ENCODE measurements around the gene LDLRAD4.

LDLRAD4 gene

DNA sequence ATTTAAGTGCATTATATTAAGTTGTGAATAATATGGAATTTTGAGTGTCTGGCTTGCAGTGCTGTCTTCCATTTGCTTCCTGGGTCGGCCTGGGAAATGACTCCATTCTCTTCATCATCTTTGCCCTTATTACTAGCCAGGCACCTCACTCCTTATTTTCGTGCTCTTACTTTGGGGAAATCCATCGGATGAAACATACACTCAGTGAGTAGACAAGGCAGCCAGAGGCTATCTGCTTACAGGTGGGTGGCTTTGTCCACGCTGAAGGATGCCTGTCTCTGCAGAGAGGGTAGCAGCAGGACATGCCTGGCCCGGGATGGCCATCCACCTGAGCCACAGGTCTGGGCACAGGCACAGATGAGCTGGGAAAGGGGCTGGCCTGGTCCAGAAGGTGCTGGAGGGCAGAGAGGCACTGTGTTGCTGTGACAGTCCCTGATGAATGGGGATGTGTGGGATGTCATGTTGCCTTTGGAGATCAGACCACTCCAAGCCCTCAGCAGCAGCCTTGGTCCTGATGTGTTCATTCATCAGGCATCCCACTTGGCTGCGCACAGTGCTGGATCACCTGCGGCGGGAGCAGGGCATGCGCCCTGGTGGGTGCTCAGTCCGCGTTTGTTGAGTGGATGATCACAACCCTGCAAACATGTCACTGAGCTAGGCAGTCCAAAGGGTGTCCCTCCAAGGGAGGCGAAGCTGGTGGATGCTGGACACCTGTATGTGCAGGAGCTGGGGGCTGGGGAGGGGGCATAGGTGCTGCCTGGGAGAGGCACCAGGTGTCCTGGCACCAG lies 236.0 kb downstream of the LDLRAD4 start:
- no peak for DNase-seq (ENCODE audit: low read depth, low spot score)
- H3K27ac ChIP-seq (ENCODE audit: low read length), result no peak overlapping the region
- no peaks in the 10 kb centered on the region for H3K27me3 ChIP-seq (ENCODE audit: control insufficient read depth, insufficient read depth, low read length)
- H3K9me3 ChIP-seq (ENCODE audit: control insufficient read depth, insufficient read depth, low read length), result no peaks in the 10 kb centered on the region
- no CpG with 5 or more reads among the region's 12 CpGs for WGBS (ENCODE audit: insufficient coverage, insufficient read length)
- H3K4me3 ChIP-seq (ENCODE audit: low read length), result no peak overlapping the region
- peaks cover 12% of the 10 kb centered on the region; the same call in 1 of the 2 replicates for H3K4me1 ChIP-seq (ENCODE audit: control insufficient read depth, insufficient read depth, low read length)
- no peaks in the 10 kb centered on the region for H3K36me3 ChIP-seq (ENCODE audit: control insufficient read depth, insufficient read depth, low read length)

GRCh38 chr18:13455471-13455870 lies 236.9 kb downstream of the LDLRAD4 start:
- no peak for DNase-seq (ENCODE audit: low read depth, low spot score)
- Histone ChIP-seq H3K27ac (ENCODE audit: low read length) (no peak overlapping the region), H3K4me3 (ENCODE audit: low read length) (no peak overlapping the region), H3K9me3 (ENCODE audit: control insufficient read depth, insufficient read depth, low read length) (no peaks in the 10 kb centered on the region), H3K4me1 (ENCODE audit: control insufficient read depth, insufficient read depth, low read length) (peaks cover 12% of the 10 kb centered on the region; the same call in 1 of the 2 replicates), H3K36me3 (ENCODE audit: control insufficient read depth, insufficient read depth, low read length) (no peaks in the 10 kb centered on the region), H3K27me3 (ENCODE audit: control insufficient read depth, insufficient read depth, low read length) (no peaks in the 10 kb centered on the region)
- WGBS (ENCODE audit: insufficient coverage, insufficient read length), result no CpG with 5 or more reads among the region's 6 CpGs

GRCh38 chr18:13455960-13456481 lies 237.5 kb downstream of the LDLRAD4 start:
- no CpG with 5 or more reads among the region's 19 CpGs for WGBS (ENCODE audit: insufficient coverage, insufficient read length)
- DNase-seq (ENCODE audit: low read depth, low spot score), result no peak

GRCh38 chr18:13456736-13457271 lies 238.2 kb downstream of the LDLRAD4 start:
- Histone ChIP-seq H3K9me3 (ENCODE audit: control insufficient read depth, insufficient read depth, low read length) (no peaks in the 10 kb centered on the region), H3K4me1 (ENCODE audit: control insufficient read depth, insufficient read depth, low read length) (peaks cover 10% of the 10 kb centered on the region; the same call in 1 of the 2 replicates), H3K36me3 (ENCODE audit: control insufficient read depth, insufficient read depth, low read length) (no peaks in the 10 kb centered on the region), H3K27me3 (ENCODE audit: control insufficient read depth, insufficient read depth, low read length) (no peaks in the 10 kb centered on the region), H3K4me3 (ENCODE audit: low read length) (no peak overlapping the region), H3K27ac (ENCODE audit: low read length) (no peak overlapping the region)
- no peak for DNase-seq (ENCODE audit: low read depth, low spot score)
- no CpG with 5 or more reads among the region's 3 CpGs for WGBS (ENCODE audit: insufficient coverage, insufficient read length)

More at GRCh38 chr18:13455960-13456481, 237.5 kb downstream of the LDLRAD4 start:
- Histone ChIP-seq H3K27me3 (ENCODE audit: control insufficient read depth, insufficient read depth, low read length) (no peaks in the 10 kb centered on the region), H3K4me3 (ENCODE audit: low read length) (no peak overlapping the region), H3K27ac (ENCODE audit: low read length) (no peak overlapping the region), H3K9me3 (ENCODE audit: control insufficient read depth, insufficient read depth, low read length) (no peaks in the 10 kb centered on the region), H3K4me1 (ENCODE audit: control insufficient read depth, insufficient read depth, low read length) (peaks cover 12% of the 10 kb centered on the region; the same call in 1 of the 2 replicates), H3K36me3 (ENCODE audit: control insufficient read depth, insufficient read depth, low read length) (no peaks in the 10 kb centered on the region)

DNA sequence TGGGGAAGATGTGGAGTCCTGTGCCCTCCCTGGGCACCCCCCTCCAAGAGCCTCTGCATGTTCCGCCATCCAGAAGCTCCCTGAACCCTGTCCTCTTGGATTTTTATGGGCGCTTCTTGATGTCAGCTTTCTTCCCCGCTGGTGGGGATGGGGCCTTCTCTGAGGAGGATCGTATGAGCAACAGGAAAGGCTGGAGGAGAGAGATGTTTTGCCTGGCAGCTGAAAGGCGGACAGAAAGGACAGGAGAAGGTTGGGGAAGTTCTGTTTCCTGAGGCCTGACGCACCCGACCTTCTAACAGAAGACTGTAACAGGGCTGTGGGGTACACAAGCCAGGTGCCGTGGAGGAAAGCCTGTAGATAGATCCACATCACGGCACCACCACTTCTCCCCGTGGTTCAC lies 238.8 kb downstream of the LDLRAD4 start:
- WGBS (ENCODE audit: insufficient coverage, insufficient read length), result no CpG with 5 or more reads among the region's 10 CpGs
- Histone ChIP-seq H3K36me3 (ENCODE audit: control insufficient read depth, insufficient read depth, low read length) (no peaks in the 10 kb centered on the region), H3K4me1 (ENCODE audit: control insufficient read depth, insufficient read depth, low read length) (peaks cover 6% of the 10 kb centered on the region; the same call in 1 of the 2 replicates), H3K4me3 (ENCODE audit: low read length) (no peak overlapping the region), H3K27me3 (ENCODE audit: control insufficient read depth, insufficient read depth, low read length) (no peaks in the 10 kb centered on the region), H3K9me3 (ENCODE audit: control insufficient read depth, insufficient read depth, low read length) (no peaks in the 10 kb centered on the region), H3K27ac (ENCODE audit: low read length) (no peak overlapping the region)
- no peak for DNase-seq (ENCODE audit: low read depth, low spot score)

- WGBS (ENCODE audit: insufficient coverage, insufficient read length), result no CpG with 5 or more reads among the region's 12 CpGs
- Histone ChIP-seq H3K4me1 (ENCODE audit: control insufficient read depth, insufficient read depth, low read length) (no peaks in the 10 kb centered on the region), H3K27ac (ENCODE audit: low read length) (no peak overlapping the region)
Measured at GRCh38 chr18:13460946-13461345, 242.4 kb downstream of the LDLRAD4 start.

DNA sequence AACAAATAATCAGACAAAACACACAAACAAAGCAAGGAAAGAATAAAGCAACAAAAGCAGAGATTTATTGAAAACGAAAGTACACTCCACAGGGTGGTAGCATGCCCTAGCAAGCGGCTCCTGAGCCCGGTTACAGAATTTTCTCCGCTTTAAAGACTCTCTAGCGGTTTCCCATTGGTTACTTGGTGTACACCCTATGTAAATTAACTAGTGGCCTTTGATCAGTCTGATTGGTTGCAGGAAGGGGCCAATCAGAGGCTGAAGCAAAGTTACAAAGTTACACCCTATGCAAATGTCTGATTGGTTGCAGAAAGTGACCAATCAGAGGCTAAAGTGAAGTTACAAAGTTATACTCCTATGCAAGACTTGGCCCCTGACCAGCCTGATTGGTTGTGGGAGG lies 242.9 kb downstream of the LDLRAD4 start:
- Histone ChIP-seq H3K36me3 (ENCODE audit: control insufficient read depth, insufficient read depth, low read length) (no peaks in the 10 kb centered on the region), H3K27me3 (ENCODE audit: control insufficient read depth, insufficient read depth, low read length) (no peaks in the 10 kb centered on the region), H3K4me1 (ENCODE audit: control insufficient read depth, insufficient read depth, low read length) (no peaks in the 10 kb centered on the region), H3K9me3 (ENCODE audit: control insufficient read depth, insufficient read depth, low read length) (no peaks in the 10 kb centered on the region), H3K4me3 (ENCODE audit: low read length) (no peak overlapping the region), H3K27ac (ENCODE audit: low read length) (no peak overlapping the region)
- no CpG with 5 or more reads among the region's 5 CpGs for WGBS (ENCODE audit: insufficient coverage, insufficient read length)
- no peak for DNase-seq (ENCODE audit: low read depth, low spot score)

More at GRCh38 chr18:13460946-13461345, 242.4 kb downstream of the LDLRAD4 start:
- DNase-seq (ENCODE audit: low read depth, low spot score), result no peak
- Histone ChIP-seq H3K9me3 (ENCODE audit: control insufficient read depth, insufficient read depth, low read length) (no peaks in the 10 kb centered on the region), H3K27me3 (ENCODE audit: control insufficient read depth, insufficient read depth, low read length) (no peaks in the 10 kb centered on the region), H3K36me3 (ENCODE audit: control insufficient read depth, insufficient read depth, low read length) (no peaks in the 10 kb centered on the region), H3K4me3 (ENCODE audit: low read length) (no peak overlapping the region)

DNA sequence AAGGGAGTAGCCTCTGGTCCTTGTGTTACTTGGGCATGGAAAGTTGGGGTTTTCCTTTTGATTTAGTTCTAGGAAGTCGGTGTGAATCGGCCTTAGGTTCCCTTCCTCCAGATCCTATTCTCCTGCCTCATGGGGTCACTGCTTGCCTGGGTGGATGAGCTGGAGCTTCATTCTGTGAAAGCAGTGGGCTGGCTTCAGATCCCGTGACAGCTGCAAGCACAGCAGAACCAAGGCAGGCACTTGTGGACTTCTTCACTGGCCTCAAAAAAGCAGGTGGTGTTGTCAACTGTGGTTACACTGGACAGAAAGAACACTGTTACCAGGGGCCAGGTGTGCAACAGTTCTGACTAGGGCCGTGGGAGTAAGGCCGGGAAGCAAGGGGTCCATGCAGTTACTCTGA lies 243.4 kb downstream of the LDLRAD4 start:
- DNase-seq (ENCODE audit: low read depth, low spot score), result no peak

DNA sequence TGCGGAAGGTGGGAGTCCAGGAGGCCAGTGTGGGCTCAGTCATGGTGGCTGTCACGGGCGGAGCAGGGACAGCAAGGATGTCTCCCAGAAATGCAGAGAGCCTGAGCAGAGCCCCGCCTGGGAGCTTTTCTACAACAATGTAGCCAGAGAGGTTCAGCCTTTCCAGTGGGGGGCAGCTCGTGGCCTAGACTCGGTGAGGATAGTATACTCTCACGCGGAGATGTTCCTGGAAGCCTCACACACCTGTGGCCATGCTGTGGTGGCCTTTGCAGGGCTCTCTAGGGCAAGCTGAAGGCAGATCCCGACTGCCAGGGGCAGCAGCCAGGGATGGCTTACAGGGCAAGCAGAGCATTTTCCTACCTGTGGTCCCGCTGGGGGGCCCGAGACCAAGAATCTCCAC lies 244.1 kb downstream of the LDLRAD4 start:
- no peak for DNase-seq (ENCODE audit: low read depth, low spot score)
- WGBS (ENCODE audit: insufficient coverage, insufficient read length), result no CpG with 5 or more reads among the region's 11 CpGs
- Histone ChIP-seq H3K4me1 (ENCODE audit: control insufficient read depth, insufficient read depth, low read length) (no peaks in the 10 kb centered on the region), H3K4me3 (ENCODE audit: low read length) (no peak overlapping the region), H3K36me3 (ENCODE audit: control insufficient read depth, insufficient read depth, low read length) (no peaks in the 10 kb centered on the region), H3K9me3 (ENCODE audit: control insufficient read depth, insufficient read depth, low read length) (no peaks in the 10 kb centered on the region), H3K27ac (ENCODE audit: low read length) (no peak overlapping the region), H3K27me3 (ENCODE audit: control insufficient read depth, insufficient read depth, low read length) (no peaks in the 10 kb centered on the region)

More for the DNA sequence above, 243.4 kb downstream of the LDLRAD4 start:
- Histone ChIP-seq H3K9me3 (ENCODE audit: control insufficient read depth, insufficient read depth, low read length) (no peaks in the 10 kb centered on the region), H3K4me3 (ENCODE audit: low read length) (no peak overlapping the region), H3K27ac (ENCODE audit: low read length) (no peak overlapping the region), H3K27me3 (ENCODE audit: control insufficient read depth, insufficient read depth, low read length) (no peaks in the 10 kb centered on the region), H3K36me3 (ENCODE audit: control insufficient read depth, insufficient read depth, low read length) (no peaks in the 10 kb centered on the region), H3K4me1 (ENCODE audit: control insufficient read depth, insufficient read depth, low read length) (no peaks in the 10 kb centered on the region)
- WGBS (ENCODE audit: insufficient coverage, insufficient read length), result no CpG with 5 or more reads among the region's 5 CpGs

DNA sequence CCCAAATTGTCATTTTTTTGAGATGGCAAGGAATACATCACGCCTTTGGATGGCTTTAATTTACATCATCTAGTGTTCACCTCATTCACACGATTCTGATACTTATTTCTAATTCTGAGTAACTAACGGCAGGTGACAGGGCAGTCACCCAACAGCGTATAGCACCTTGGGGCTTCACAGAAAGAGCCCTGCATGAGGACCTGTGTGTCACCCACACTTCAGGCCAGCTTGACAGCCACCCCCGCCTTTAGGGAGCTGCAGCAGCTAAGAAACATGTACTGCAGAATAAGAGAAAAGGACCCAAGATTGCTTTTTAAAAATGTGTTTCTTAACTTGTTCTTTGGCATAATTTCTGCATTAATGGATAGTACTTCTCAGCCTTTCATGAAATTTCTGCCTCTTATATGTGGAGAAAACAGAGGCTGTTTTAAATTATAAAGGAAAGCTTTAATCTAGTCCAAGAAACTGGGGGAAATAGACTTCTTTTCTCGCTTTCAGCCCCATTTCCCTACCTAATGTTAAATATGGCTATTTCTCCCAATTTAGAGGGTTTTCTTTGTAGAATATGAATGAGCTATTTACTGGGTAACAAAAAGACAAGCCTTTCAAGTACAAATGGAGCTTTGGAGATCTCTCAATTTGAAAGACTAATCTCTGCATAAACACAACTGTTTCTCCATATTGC lies 245.1 kb downstream of the LDLRAD4 start:
- H3K4me1 ChIP-seq (ENCODE audit: control insufficient read depth, insufficient read depth, low read length), result no peaks in the 10 kb centered on the region
- WGBS (ENCODE audit: insufficient coverage, insufficient read length), result no CpG with 5 or more reads among the region's 6 CpGs
- H3K9me3 ChIP-seq (ENCODE audit: control insufficient read depth, insufficient read depth, low read length), result no peaks in the 10 kb centered on the region
- DNase-seq (ENCODE audit: low read depth, low spot score), result no peak
- no peaks in the 10 kb centered on the region for H3K36me3 ChIP-seq (ENCODE audit: control insufficient read depth, insufficient read depth, low read length)
- no peaks in the 10 kb centered on the region for H3K27me3 ChIP-seq (ENCODE audit: control insufficient read depth, insufficient read depth, low read length)
- H3K4me3 ChIP-seq (ENCODE audit: low read length), result no peak overlapping the region
- H3K27ac ChIP-seq (ENCODE audit: low read length), result no peak overlapping the region
